Stimulated activated CD4-positive, alpha-beta T cell treated with anti-CD3 and anti-CD28 coated beads, Interleukin-1b, Interleukin-23, amount 100 ng/mL, for 4 hours (primary cell): ENCODE data around the gene SLC26A1.
"Not testable (repeated sequence)": the region's sequence is repeated elsewhere in the genome, so short reads cannot be mapped to it uniquely, and the experiment has no call there.

Experiments used
- DNase-seq, 2 donors: peaks; one replicate each; pipeline ENCODE4 v3.0.0-alpha.2; 2020; ENCODE audit warnings: low read depth in 2 of 2

The SLC26A1 gene

DNA sequence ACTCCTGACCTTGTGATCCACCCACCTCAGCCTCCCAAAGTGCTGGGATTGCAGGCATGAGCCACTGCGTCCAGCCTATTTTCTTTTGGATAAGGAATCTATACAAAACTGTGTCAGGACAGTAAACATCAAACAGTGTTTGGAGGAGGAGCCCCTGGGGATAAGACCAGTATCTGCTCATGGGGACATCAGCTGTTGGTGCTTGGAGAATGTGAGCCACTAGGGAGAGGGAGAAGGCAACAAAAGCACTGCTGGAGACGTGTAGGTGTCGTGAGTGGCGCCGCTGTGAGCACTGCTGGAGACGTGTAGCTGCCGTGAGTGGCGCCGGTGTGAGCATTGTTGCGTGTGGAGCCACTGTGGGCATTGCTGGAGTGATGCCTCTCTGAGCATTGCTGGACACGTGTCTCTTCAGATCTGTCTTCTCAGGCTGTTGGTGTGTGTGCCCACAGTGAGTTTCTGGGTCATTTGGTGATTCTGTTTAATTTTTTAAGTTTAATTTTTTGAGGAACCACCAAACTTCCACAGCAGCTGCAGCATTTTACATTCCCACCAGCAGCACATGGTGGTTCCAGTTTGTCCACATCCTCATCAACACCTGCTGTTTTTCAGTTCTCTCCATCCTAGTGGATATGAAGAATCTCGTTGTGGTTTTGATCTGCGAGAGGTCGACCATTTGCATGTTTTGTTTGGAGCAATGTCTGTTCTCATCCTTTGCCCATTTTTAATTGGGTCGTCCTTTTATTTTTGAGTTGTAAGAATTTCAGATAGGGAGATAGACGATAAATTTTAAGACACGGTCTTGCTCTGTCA is 38.8 kb downstream of the SLC26A1 start:
- no peak for DNase-seq

DNA sequence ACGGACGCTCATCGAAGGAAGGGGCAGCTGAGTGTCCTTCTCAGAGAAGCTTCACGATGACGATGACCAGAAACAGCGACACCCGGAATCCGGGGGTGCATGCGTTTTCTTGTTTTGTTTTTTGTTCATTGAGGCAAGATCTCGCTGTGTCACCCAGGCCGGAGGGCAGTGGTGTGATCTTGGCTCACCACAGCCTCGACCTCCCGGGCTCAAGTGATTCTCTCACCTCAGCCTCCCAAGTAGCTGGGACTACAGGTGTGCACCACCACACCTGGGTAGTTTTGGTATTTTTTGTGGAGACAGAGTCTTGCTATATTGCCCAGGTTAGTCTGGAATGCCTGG is 39.7 kb downstream of the SLC26A1 start:
- DNase-seq, result no peak

DNA sequence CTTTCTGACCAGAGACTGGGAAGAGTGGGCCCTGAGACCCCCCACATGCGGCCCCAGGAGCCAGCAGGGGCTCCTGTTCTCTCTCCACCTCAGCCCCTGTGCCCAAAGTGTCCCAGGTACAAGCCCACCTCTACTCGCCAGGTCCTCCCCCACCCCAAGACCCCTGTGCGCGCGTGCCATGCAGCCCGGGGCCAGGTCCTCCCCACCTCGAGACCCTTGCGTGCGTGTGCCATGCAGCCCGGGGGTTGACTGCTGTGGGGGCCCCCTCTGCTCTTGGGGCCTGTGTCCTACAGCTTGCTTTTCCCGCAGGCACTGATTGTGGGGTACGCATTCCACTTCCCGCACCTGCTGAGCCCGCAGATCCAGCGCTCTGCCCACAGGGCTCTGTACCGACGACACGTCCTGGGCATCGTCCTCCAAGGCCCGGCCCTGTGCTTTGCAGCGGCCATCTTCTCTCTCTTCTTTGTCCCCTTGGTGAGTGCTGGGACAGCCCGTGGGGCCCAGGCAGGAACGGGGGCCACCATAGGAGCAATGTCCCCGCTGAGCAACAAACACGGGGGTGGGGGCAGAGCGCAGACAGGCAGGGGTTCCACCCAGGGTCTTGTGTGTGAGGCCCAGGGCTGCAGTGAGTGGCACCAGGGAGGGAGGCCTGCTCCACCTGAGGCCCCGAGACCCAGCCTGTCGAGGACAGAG is 40.2 kb downstream of the SLC26A1 start:
- no peak for DNase-seq

DNA sequence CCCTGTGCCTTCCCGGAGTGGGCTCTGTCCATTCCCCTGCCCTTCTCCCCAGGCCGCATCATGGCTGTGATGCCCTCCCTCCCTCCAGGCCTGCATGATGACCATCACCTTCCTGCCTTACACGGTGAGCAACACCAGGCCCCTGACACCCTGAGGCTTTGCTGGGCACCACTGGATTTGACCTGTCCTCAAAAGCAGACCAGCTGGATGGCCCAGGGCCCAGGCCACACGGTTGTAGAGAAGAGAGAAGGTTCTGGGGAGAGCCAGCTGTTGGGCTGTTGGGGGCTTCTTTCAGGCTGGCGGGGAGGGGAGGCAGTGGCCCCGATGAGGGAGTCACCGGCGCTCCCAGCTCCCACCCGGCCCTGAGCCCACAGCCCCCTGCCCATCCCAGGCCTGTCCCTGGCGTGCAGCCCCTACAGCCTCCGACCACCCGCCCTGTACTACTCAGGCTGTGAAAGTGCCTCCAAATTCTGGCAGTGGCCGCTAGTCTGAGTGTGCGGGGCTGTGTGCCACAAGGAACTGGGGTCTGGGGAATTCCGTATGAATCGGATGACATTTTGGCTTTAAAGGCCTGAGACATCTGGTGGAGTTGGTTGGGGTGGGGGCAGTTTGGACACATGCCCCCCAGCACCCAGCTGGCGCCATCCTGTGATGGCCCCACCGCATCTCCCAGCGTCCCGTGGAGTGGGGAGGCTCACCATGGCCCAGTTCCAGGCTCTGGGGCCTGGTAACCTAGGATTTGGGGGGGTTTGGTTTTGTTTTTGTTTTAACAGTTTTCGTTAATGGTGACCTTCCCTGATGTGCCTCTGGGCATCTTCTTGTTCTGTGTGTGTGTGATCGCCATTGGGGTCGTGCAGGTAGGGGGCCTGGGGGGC is 41.4 kb downstream of the SLC26A1 start:
- DNase-seq, result no peak

DNA sequence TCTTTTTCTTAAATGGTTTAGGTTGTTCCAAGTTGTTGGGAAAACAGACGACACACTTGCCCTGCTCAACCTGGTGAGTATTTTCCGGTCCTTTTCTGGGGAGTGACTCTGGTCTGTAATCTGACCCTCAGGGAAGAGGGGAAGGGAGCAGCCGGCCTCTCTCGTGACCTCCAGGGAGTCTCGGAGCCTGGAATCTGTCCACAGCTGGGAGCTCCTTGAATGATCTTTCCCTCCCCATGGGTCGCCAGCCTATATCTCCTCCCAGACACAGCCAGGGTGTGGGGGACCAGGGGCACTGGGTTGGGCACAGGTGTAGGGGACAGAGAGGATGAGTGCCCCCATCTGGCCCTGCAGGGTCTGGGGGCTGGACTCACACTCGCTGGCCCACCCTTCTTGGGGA is 42.0 kb downstream of the SLC26A1 start:
- no peak for DNase-seq

DNA sequence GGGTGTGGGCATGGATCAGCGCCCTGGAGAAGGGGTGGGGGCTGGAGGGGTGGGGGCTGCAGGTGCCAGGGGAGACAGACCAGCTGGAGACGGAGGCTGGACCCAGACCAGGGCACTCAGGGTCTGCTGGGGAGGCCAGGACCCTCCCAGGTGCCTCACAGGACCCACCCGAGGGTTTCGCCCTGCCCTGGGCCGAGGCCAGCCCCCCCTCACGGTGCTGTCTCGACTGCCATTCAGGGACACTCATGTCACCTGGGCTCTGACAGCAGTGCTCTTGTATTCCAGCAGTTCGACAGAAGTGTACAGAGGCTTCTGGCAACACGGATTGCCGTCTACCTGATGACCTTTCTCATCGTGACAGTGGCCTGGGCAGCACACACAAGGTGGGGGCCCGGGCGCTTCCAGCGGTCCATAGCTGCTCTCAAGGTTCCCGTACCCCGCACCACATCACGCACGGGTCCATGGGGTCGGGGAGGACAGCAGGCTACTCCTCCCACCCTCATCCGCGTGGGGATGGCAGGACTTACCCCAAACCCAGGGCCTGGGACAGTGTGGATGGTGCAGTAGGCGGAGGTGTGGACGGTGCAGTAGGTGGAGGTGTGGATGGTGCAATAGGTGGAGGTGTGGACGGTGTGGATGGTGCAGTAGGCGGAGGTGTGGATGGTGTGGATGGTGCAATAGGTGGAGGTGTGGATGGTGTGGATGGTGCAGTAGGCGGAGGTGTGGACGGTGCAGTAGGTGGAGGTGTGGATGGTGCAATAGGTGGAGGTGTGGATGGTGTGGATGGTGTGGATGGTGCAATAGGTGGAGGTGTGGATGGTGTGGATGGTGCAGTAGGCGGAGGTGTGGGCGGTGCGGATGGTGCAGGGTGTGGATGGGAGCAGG is 42.8 kb downstream of the SLC26A1 start:
- DNase-seq, result no peak

DNA sequence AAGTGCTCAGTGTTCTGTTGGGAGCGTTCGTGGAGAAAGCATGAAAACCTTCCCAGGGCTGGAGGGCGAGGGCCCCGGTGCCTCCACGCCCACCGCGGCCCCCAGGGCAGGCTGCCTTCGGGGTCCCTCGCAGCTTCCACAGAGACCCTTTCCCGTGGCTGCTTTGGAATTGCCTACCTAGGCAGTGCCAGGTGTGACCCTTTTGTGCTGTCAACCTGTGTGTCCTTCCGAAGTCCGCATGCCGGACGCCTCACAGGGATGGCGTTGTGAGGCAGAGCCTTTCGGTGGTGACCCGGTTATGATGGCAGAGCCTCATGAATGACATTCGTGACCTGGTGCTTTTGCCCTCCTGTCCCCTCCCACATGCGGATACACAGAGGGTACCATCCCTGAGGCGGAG is 43.5 kb downstream of the SLC26A1 start:
- no peak for DNase-seq

DNA sequence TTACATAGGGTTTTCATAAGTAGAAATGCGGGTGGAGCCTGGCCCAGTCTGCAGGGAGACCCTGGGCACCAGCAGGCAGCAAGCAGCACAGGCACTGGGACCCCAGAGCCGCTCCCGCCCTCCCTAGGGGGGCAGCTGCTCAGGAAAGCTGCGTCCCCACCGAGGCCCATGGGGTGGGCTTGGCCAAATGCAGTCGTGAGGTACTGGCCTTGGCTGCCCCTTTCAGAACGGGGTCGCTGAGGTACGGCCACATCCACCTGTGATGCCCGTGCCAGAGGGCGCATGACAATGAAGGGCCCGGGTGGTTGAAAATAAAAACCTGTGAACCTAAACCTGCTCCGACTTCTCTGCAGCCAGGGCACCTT is 44.3 kb downstream of the SLC26A1 start:
- DNase-seq, result no peak

DNA sequence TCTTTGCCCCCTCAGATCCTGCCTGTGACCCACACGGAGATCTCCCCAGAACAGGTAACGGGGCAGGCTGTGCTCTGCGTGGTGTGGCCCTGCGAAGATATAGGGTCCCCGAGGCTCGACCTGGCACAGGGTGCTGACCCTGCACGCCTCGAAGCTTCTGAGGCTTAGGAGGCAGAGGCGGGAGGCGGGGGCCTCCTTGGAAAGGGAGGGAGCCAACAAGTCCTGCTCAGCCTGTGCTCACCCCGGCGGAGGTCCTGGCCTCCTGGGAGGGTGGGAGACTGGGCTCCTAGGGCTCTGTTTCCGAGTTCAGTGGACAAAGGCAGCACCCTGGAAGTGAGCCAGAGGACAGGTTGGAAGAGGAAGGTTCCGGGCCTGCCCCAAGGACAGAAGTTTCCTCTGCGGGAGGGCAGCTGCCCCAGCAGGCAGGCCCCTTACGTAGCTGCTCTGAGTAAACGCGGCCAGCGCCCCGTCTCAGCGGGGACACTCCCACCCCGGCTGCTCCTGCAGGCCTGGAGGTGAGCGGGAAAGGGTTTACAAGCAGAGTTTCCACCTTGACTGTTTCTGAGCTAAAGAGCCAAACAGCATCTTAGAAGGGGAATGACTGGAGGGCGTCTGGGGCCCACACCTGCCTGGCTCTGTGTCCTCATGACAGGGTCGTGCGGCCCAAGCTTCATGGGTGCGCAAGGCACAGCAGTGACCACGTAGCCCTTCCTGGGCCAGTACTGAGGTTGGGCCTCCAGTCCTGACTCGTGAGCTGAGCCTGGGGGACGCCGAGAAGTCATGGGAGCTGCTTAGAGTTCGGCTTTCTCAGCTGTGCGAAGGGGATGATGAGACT is 44.9 kb downstream of the SLC26A1 start:
- DNase-seq, result no peak

DNA sequence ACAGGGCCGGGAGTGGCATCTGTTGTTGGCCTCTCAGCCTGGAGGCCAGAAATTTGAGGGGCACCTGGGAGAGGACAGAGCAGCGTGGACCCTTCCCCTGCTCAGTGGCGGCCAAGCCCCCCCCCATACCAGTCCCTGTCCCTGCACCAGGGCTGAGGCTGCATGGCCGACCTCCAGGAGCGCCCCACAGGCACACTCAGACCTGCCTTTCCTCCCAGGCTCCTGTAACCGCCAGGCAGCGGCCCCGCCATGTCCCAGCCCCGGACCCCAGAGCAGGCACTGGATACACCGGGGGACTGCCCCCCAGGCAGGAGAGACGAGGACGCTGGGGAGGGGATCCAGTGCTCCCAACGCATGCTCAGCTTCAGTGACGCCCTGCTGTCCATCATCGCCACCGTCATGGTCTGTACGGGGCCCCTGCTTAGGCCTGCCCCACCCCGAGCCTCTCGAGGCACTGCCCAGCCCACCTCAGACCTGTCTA is 45.7 kb downstream of the SLC26A1 start:
- DNase-seq, result no peak

DNA sequence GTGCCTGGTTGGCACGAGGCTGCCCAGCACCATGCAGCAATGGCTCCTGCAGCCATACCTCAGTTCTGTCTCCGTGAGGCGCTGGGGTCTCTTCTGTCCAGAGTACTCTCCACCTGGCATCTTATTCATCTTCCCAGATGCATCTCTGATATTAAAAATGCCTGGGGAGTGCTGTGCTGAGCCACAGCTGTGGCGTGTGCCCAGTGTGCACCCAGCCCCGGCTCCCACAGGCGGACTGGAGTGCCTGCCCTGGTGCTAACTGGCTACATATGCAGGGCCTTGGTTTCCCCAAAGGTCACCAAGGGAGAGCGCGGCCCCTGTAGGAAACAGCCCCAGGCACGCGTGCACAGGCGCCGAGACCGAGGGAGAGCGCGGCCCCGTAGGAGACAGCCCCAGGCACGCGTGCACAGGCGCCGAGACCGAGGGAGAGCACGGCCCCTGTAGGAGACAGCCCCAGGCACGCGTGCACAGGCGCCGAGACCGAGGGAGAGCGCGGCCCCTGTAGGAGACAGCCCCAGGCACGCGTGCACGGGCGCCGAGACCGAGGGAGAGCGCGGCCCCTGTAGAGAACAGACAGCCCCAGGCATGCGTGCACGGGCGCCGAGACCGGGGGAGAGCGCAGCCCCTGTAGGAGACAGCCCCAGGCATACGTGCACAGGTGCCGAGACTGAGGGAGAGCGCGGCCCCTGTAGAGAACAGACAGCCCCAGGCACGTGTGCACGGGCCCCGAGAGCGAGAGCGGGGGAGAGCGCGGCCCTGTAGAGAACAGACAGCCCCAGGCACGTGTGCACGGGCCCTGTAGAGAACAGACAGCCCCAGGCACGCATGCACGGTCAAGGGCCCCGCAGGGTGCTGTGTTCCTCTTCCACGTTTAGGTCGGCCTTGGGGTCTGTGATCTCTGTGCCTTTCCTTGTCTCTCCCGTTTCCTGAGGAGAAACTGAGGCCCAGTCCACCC is 46.4 kb downstream of the SLC26A1 start:
- no peak for DNase-seq

DNA sequence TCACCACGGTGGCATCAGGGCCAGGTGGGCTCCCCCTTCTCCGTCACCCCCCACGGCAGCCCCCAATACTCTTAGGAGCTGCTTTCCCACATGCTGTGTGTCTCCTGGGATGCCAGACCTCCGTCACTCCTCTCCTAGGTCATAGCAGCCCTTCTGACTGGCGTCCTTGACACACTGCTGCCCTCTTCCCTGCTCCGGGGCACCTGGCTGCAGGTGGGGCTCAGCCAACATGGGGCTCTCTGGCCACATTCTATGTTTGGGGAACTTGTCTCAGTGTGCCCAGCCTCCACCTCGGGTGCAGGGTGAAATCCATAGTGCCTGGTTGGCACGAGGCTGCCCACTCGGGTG is 47.1 kb downstream of the SLC26A1 start:
- DNase-seq, result no peak

DNA sequence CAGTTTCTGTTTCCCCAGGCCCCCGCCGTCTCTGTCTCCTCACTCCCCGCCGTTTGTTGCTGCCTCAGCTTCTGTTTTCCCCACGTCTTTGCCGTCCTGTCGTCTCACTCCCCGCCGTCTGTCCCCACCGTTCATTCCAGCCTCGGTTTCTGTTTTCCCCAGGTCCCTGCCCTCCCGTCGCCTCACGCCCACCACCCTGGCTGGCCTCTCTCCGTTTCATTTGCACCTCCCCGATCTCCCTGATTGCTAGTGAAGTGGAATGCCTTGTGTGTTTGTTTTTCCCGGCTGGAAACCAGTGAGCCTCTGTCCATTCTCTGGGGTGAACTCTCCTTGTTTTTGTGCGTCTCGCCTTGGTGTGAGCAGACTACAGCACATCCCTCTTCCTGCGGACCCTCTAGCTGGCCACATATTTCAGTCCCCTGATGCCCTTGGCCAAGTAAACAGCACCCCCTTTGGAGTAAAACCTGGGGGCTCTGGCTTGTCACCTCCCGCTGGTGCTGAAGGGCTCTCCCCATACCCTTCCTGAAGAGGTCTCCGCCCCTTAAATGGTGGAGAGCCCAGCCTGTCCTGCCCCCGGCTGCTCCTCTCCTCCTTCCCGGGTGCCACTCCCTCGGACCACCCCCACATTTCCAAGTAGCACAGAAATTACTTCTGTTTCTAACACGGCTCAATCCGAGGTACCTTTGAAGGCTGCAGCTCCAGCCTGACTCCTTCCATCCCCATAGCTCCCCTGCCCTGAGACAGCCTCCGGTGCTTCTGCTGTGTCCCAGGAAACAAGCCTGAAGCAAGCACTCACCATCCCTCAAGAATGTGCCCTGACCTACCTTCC is 47.7 kb downstream of the SLC26A1 start:
- DNase-seq, result no peak

DNA sequence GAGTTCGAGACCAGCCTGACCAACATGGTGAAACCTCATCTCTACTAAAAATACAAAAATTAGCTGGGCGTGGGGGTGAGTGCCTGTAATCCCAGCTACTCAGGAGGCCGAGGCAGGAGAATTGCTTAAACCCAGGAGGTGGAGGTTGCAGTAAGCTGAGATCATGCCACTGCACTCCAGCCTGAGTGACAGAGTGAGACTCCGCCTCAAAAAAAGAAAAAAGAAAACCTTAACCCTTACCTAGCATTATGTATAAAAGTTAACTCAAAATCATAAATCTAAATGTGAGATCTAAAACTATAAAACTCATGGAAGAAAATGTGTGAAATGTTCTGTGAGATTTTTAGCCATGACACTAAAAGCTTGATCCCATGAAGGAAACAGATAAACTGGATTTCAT is 53.7 kb downstream of the SLC26A1 start:
- not testable (repeated sequence) for DNase-seq
